ENCODE measurements around the gene ENOX2. TPM values are rescaled to one million over a fixed set of nuclear protein-coding genes. Genes with fewer than 3 reads are reported as not detected.

ENOX2 gene
- total RNA-seq, 1 experiment from 2014 or later: 11.4 TPM

- Mint-ChIP-seq H3K4me1 (ENCODE audit: low read depth, unreplicated experiment) (peaks cover 9% of the 10 kb centered on the region), H3K27me3 (ENCODE audit: insufficient read depth, unreplicated experiment) (no peaks in the 10 kb centered on the region), H3K27ac (ENCODE audit: unreplicated experiment) (no peak overlapping the region), H3K9me3 (ENCODE audit: unreplicated experiment) (no peaks in the 10 kb centered on the region), H3K4me3 (ENCODE audit: unreplicated experiment) (no peak overlapping the region), H3K36me3 (ENCODE audit: insufficient read depth, unreplicated experiment) (no peaks in the 10 kb centered on the region)
- no TSS peak for BruUV-seq (replicated peaks)
- no peaks in the 10 kb centered on the region for H3K9me3 ChIP-seq
- no peaks in the 10 kb centered on the region for H3K4me1 ChIP-seq
- H3K36me3 ChIP-seq (ENCODE audit: control insufficient read depth, insufficient read depth, low read length): no peaks in the 10 kb centered on the region
- no peak for TF ChIP-seq CTCF (IDR thresholded peaks at IDR 0.05; ENCODE audit: insufficient read depth in 1 of 2, low read depth in 1 of 2, low read length in 1 of 2, severe bottlenecking in 1 of 2, unreplicated experiment in 1 of 2)
- POLR2A ChIA-PET: no interaction called here
- intact Hi-C loops (cut with micrococcal nuclease; ENCODE audit: unreplicated experiment): no loop called here
- CTCF ChIA-PET: no interaction called here
- H3K27me3 ChIP-seq (replicated peaks; ENCODE audit: control insufficient read depth, insufficient read depth, low read length): no peaks in the 10 kb centered on the region
- no peak overlapping the region for H3K4me3 ChIP-seq (ENCODE audit: low read depth, low read length)
- no peak for DNase-seq
These were observed 230.8 kb downstream of the ENOX2 start for GRCh38 chrX:130672214-130672613.

- Mint-ChIP-seq H3K27ac (ENCODE audit: unreplicated experiment) (no peak overlapping the region), H3K36me3 (ENCODE audit: insufficient read depth, unreplicated experiment) (no peaks in the 10 kb centered on the region), H3K27me3 (ENCODE audit: insufficient read depth, unreplicated experiment) (no peaks in the 10 kb centered on the region), H3K4me3 (ENCODE audit: unreplicated experiment) (no peak overlapping the region), H3K4me1 (ENCODE audit: low read depth, unreplicated experiment) (no peaks in the 10 kb centered on the region), H3K9me3 (ENCODE audit: unreplicated experiment) (no peaks in the 10 kb centered on the region)
- CTCF ChIA-PET: no interaction called here
- no peak overlapping the region for H3K4me3 ChIP-seq (ENCODE audit: low read depth, low read length)
- BruUV-seq (replicated peaks): no TSS peak
- intact Hi-C loops (cut with micrococcal nuclease; ENCODE audit: unreplicated experiment): no loop called here
- POLR2A ChIA-PET: no interaction called here
- no peaks in the 10 kb centered on the region for H3K4me1 ChIP-seq
- no peaks in the 10 kb centered on the region for H3K27me3 ChIP-seq (replicated peaks; ENCODE audit: control insufficient read depth, insufficient read depth, low read length)
- DNase-seq: no peak
- no peak for TF ChIP-seq CTCF (IDR thresholded peaks at IDR 0.05; ENCODE audit: insufficient read depth in 1 of 2, low read depth in 1 of 2, low read length in 1 of 2, severe bottlenecking in 1 of 2, unreplicated experiment in 1 of 2)
- no peaks in the 10 kb centered on the region for H3K36me3 ChIP-seq (ENCODE audit: control insufficient read depth, insufficient read depth, low read length)
- H3K9me3 ChIP-seq: no peaks in the 10 kb centered on the region
These were observed 233.8 kb downstream of the ENOX2 start for GRCh38 chrX:130669233-130669632.

GRCh38 chrX:130665263-130665662, 237.7 kb downstream of the ENOX2 start:
- H3K27ac Mint-ChIP-seq (ENCODE audit: unreplicated experiment): no peak overlapping the region
- H3K4me1 ChIP-seq: no peaks in the 10 kb centered on the region
- H3K36me3 ChIP-seq (ENCODE audit: control insufficient read depth, insufficient read depth, low read length): no peaks in the 10 kb centered on the region
- BruUV-seq (replicated peaks): no TSS peak
- intact Hi-C loops (cut with micrococcal nuclease; ENCODE audit: unreplicated experiment): no loop called here
- H3K9me3 ChIP-seq: no peaks in the 10 kb centered on the region
- no peak for DNase-seq
- H3K36me3 Mint-ChIP-seq (ENCODE audit: insufficient read depth, unreplicated experiment): no peaks in the 10 kb centered on the region
- POLR2A ChIA-PET: no interaction called here
- H3K9me3 Mint-ChIP-seq (ENCODE audit: unreplicated experiment): no peaks in the 10 kb centered on the region
- no peaks in the 10 kb centered on the region for H3K27me3 Mint-ChIP-seq (ENCODE audit: insufficient read depth, unreplicated experiment)
- CTCF ChIA-PET: no interaction called here
- no peaks in the 10 kb centered on the region for H3K4me1 Mint-ChIP-seq (ENCODE audit: low read depth, unreplicated experiment)
- no peaks in the 10 kb centered on the region for H3K27me3 ChIP-seq (replicated peaks; ENCODE audit: control insufficient read depth, insufficient read depth, low read length)
- no peak overlapping the region for H3K4me3 Mint-ChIP-seq (ENCODE audit: unreplicated experiment)
- H3K4me3 ChIP-seq (ENCODE audit: low read depth, low read length): no peak overlapping the region
- no peak for TF ChIP-seq CTCF (IDR thresholded peaks at IDR 0.05; ENCODE audit: insufficient read depth in 1 of 2, low read depth in 1 of 2, low read length in 1 of 2, severe bottlenecking in 1 of 2, unreplicated experiment in 1 of 2)
